PFSK-1 (cell line): ENCODE data around the gene ASZ1.

Experiments
- FOXP2 ChIP-seq: optimal IDR thresholded peaks from 2 replicates; pipeline ENCODE3; 2011; ENCODE audit warnings: borderline replicate concordance, control low read depth, inconsistent platforms; ENCODE audit not compliant: insufficient read depth; ENCODE audit errors: extremely low read length, extremely low read depth
- POLR2AphosphoS5 ChIP-seq: IDR thresholded peaks from 2 replicates; pipeline ENCODE4 v1.6.1; 2012; ENCODE audit warnings: low read depth, mild to moderate bottlenecking, control low read depth, low read length, moderate library complexity
- REST ChIP-seq, 2 experiments: IDR thresholded peaks; 2 replicates each; pipeline versions ENCODE4 v1.6.1 to v1.8.0; 2011 to 2012; ENCODE audit warnings: low read depth in 2 of 2, low read length in 2 of 2, control low read depth in 1 of 2, inconsistent platforms in 1 of 2, mild to moderate bottlenecking in 1 of 2, moderate library complexity in 1 of 2; ENCODE audit not compliant: insufficient read depth in 1 of 2
- SIN3A ChIP-seq: IDR thresholded peaks from 2 replicates; pipeline ENCODE4 v1.6.1; 2012; ENCODE audit warnings: mild to moderate bottlenecking, low read length, moderate library complexity, borderline replicate concordance; ENCODE audit not compliant: insufficient read depth
- TAF1 ChIP-seq: IDR thresholded peaks from 2 replicates; pipeline ENCODE4 v1.6.1; 2012; ENCODE audit warnings: low read length, control low read depth, borderline replicate concordance; ENCODE audit not compliant: insufficient read depth

Gene ASZ1

DNA sequence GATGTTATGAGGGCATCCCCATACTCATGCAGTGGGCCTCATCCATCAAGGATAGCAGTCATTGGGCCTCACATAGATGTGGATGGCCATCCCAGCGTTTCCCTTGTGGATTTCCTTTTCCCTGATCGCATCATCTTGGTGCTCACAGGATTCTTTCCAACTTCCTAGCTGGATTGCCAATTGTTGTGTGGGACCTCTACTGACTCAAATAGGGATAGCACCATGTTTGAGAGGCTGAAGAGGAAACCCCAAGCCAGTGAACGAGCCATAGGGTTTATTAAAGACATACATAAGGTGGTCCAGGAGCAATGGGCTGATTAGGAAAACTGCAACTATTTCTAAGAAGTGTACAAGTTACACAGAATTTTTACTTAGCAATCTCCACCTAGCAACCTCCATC is 21.8 kb downstream of the ASZ1 start:
- TF ChIP-seq POLR2AphosphoS5 (no peak), REST (IDR thresholded peaks at IDR 0.05; ENCODE audit: insufficient read depth in 1 of 2, low read depth in 2 of 2, low read length in 2 of 2) (no peak), SIN3A (no peak), FOXP2 (no peak), TAF1 (no peak)

DNA sequence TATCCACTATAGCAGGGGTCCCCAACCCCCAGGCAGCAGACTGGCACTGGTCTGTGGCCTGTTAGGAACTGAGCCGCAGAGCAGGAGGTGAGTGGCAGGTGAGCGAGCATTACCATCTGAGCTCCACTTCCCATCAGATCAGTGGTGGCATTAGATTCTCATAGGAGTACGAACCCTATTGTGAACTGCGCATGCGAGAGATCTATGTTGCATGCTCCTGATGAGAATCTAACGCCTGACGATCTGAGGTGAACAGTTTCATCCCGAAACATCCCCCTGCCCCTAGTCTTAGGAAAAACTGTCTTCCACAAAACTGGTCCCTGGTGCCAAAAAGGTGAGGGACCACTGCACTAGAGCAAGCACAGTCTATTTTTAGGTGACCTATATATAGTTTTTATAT is 23.6 kb downstream of the ASZ1 start:
- TF ChIP-seq SIN3A = no peak
- no peak for TF ChIP-seq POLR2AphosphoS5

DNA sequence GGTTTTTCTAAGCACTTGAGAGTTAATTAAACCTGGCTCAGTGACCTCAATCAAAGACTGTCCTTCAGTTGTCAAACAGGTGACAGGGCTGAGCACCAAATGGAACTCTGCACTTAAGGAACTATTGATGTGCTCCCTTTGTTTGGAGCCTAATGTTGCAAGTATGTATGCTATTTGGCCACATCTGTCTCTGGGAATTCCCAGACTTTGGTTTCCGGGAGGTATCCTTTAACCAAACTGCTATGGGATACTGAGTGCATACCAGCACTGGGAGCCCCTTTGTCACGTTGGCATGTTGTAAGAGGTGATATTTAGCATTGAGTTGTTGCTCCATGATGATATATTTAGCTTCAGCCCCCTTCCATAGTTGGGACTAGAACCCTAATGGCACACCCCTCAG is 25.2 kb downstream of the ASZ1 start:
- no peak for TF ChIP-seq TAF1
- TF ChIP-seq SIN3A = no peak
- no peak for TF ChIP-seq REST (IDR thresholded peaks at IDR 0.05; ENCODE audit: insufficient read depth in 1 of 2, low read depth in 2 of 2, low read length in 2 of 2)
- no peak for TF ChIP-seq FOXP2
- TF ChIP-seq POLR2AphosphoS5 = no peak

- no peak for TF ChIP-seq SIN3A
Observed at GRCh38 chr7:117401293-117402002, 25.8 kb downstream of the ASZ1 start.

DNA sequence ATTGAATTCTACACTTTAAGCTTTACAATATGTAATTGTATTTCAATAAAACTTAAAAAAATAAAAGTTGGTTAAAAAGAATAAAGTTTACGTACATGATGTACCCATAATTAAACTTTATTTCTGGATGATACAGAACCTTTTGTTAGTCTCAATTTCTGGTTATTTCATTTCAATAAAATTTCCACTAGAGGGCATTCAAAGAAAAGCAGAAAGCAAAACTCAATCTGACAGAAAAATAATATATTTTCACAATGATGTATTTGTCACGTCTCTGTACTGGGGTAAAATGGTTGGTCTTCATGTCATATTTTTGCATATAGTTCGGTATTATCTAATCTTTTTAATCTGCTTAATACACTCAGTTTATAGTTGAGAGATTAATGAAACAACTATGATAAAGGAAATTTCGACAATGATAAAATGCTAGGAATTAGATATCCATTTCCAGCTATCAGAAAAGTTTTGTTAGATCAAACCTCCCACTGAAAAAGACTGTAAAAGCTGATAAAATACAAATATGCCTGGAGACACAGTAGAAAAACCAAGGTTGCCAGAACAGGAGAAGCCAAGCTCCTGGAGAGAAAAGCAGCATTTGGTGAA is 27.4 kb downstream of the ASZ1 start:
- TF ChIP-seq TAF1 = no peak
- TF ChIP-seq REST (IDR thresholded peaks at IDR 0.05; ENCODE audit: insufficient read depth in 1 of 2, low read depth in 2 of 2, low read length in 2 of 2) = no peak
- TF ChIP-seq SIN3A = no peak
- no peak for TF ChIP-seq FOXP2
- TF ChIP-seq POLR2AphosphoS5 = no peak

GRCh38 chr7:117395743-117396142 is 31.6 kb downstream of the ASZ1 start:
- TF ChIP-seq SIN3A (no peak), FOXP2 (no peak), TAF1 (no peak), REST (IDR thresholded peaks at IDR 0.05; ENCODE audit: insufficient read depth in 1 of 2, low read depth in 2 of 2, low read length in 2 of 2) (no peak), POLR2AphosphoS5 (no peak)
